SK-N-SH (cell line): ENCODE data around the gene CD3G.

Source experiments
- CTCF ChIP-seq: fragments of 200-600 bp; sonication (generic); IDR thresholded peaks from 2 replicates; pipeline ENCODE4 v1.6.1; 2017; ENCODE audit warnings: antibody characterized with exemption, mild to moderate bottlenecking, moderate library complexity
- EZH2phosphoT487 ChIP-seq: fragments of 200-600 bp; sonication (generic); IDR thresholded peaks from 2 replicates; pipeline ENCODE4 v1.6.1; 2017; ENCODE audit warnings: low read depth, mixed run types, mild to moderate bottlenecking, antibody characterized with exemption, moderate library complexity, borderline replicate concordance
- FOXJ3 ChIP-seq: sonication (generic); formaldehyde crosslinking; IDR thresholded peaks from 2 replicates; pipeline ENCODE4 v1.5.1; 2020; ENCODE audit warnings: mild to moderate bottlenecking, missing genetic modification reagents
- NRF1 ChIP-seq: IDR thresholded peaks from 2 replicates; pipeline ENCODE4 v1.6.1; 2012; ENCODE audit warnings: low read depth, mild to moderate bottlenecking, low read length
- RCOR1 ChIP-seq: fragments of 150-350 bp; IDR thresholded peaks from 2 replicates; pipeline ENCODE4 v1.6.1; 2017; ENCODE audit warnings: antibody characterized with exemption, low read length
- SIN3A ChIP-seq: IDR thresholded peaks from 2 replicates; pipeline ENCODE4 v1.6.1; 2012; ENCODE audit warnings: low read depth, mild to moderate bottlenecking, low read length, moderate library complexity, borderline replicate concordance
- TAF1 ChIP-seq: IDR thresholded peaks from 2 replicates; pipeline ENCODE4 v1.6.1; 2012; ENCODE audit warnings: low read depth, mild to moderate bottlenecking, low read length, moderate library complexity, borderline replicate concordance
- TCF12 ChIP-seq: IDR thresholded peaks from 2 replicates; pipeline ENCODE4 v1.4.0; 2012
- ZBTB33 ChIP-seq: IDR thresholded peaks from 2 replicates; pipeline ENCODE4 v1.4.0; 2012; ENCODE audit warnings: low read depth, borderline replicate concordance
- TF ChIP-seq, protein P1 (sequence below): IDR thresholded peaks from 2 replicates; pipeline ENCODE4 v1.4.0; 2012; ENCODE audit warnings: low read depth, borderline replicate concordance
- TF ChIP-seq, protein P2 (sequence below): IDR thresholded peaks from 2 replicates; pipeline ENCODE4; 2012
- TF ChIP-seq, protein P3 (sequence below): IDR thresholded peaks from 2 replicates; pipeline ENCODE4 v1.4.0; 2012; ENCODE audit warnings: low read depth

- TF ChIP-seq, protein P1, sequence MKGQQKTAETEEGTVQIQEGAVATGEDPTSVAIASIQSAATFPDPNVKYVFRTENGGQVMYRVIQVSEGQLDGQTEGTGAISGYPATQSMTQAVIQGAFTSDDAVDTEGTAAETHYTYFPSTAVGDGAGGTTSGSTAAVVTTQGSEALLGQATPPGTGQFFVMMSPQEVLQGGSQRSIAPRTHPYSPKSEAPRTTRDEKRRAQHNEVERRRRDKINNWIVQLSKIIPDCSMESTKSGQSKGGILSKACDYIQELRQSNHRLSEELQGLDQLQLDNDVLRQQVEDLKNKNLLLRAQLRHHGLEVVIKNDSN, result no peak
- TF ChIP-seq, protein P2, sequence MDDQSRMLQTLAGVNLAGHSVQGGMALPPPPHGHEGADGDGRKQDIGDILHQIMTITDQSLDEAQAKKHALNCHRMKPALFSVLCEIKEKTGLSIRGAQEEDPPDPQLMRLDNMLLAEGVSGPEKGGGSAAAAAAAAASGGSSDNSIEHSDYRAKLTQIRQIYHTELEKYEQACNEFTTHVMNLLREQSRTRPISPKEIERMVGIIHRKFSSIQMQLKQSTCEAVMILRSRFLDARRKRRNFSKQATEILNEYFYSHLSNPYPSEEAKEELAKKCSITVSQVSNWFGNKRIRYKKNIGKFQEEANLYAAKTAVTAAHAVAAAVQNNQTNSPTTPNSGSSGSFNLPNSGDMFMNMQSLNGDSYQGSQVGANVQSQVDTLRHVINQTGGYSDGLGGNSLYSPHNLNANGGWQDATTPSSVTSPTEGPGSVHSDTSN, result no peak
- no peak for TF ChIP-seq NRF1
- no peak for TF ChIP-seq TCF12
- peak; percentile 1; the same call in 1 of the 2 replicates for TF ChIP-seq CTCF
- TF ChIP-seq FOXJ3 (CRISPR knock-in tag), result 0 out of 2 replicates have a peak, but pooled peaks have one; percentile 1
- no peak for TF ChIP-seq ZBTB33
- TF ChIP-seq SIN3A, result no peak
- no peak; the same call in 1 of the 2 replicates for TF ChIP-seq TAF1
- TF ChIP-seq, protein P3, sequence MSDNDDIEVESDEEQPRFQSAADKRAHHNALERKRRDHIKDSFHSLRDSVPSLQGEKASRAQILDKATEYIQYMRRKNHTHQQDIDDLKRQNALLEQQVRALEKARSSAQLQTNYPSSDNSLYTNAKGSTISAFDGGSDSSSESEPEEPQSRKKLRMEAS, result no peak
- no peak for TF ChIP-seq RCOR1
- TF ChIP-seq EZH2phosphoT487, result no peak
Measured at GRCh38 chr11:118401880-118402590, 57.9 kb downstream of the CD3G start.
